Osteoblast (primary cell): ENCODE results near the gene STX8. TPM values are rescaled to one million over a fixed set of nuclear protein-coding genes. Genes with fewer than 3 reads are reported as not detected.

Experiments
- DNase-seq: peaks from one replicate; pipeline ENCODE4 v3.0.0; 2011; ENCODE audit warnings: low spot score, mixed read lengths; ENCODE audit not compliant: insufficient read length; ENCODE audit errors: missing footprints
- H2AFZ ChIP-seq: 2 replicates; pipeline ENCODE4 v1.6.0; 2011; ENCODE audit warnings: mild to moderate bottlenecking, low read length
- H3K27ac ChIP-seq: 2 replicates; pipeline ENCODE4 v1.5.1; 2011; ENCODE audit warnings: mild to moderate bottlenecking, low read depth, low read length, moderate library complexity
- H3K27me3 ChIP-seq: 2 replicates; pipeline ENCODE4 v1.6.0; 2012; ENCODE audit warnings: mild to moderate bottlenecking, control low read depth, inconsistent platforms, low read length, moderate library complexity; ENCODE audit not compliant: insufficient read depth
- H3K36me3 ChIP-seq: 2 replicates; pipeline ENCODE4 v1.5.1; 2011; ENCODE audit warnings: mild to moderate bottlenecking, low read length, control low read depth, moderate library complexity; ENCODE audit not compliant: insufficient read depth
- H3K4me1 ChIP-seq: 2 replicates; pipeline ENCODE4 v1.5.1; 2011; ENCODE audit warnings: mild to moderate bottlenecking, low read length, control low read depth, moderate library complexity; ENCODE audit not compliant: insufficient read depth
- H3K4me2 ChIP-seq: 2 replicates; pipeline ENCODE4 v1.6.0; 2011; ENCODE audit warnings: mild to moderate bottlenecking, low read length; ENCODE audit not compliant: insufficient read depth
- H3K4me3 ChIP-seq: fragments of 200-600 bp; sonication (generic); 3 replicates; pipeline ENCODE4 v1.5.1; 2012; ENCODE audit warnings: mild to moderate bottlenecking, low read length, inconsistent platforms; ENCODE audit not compliant: insufficient read depth
- H3K79me2 ChIP-seq: 2 replicates; pipeline ENCODE4 v1.6.0; 2012; ENCODE audit warnings: mild to moderate bottlenecking, low read length, control low read depth, inconsistent platforms; ENCODE audit not compliant: insufficient read depth
- H3K9me3 ChIP-seq: 2 replicates; pipeline ENCODE4 v1.5.1; 2011; ENCODE audit warnings: low read depth, low read length, control low read depth
- H4K20me1 ChIP-seq: 2 replicates; pipeline ENCODE4 v1.6.0; 2012; ENCODE audit warnings: mild to moderate bottlenecking, low read length, control low read depth; ENCODE audit not compliant: insufficient read depth
- total RNA-seq: library from RNA; depleted of rRNA; stranded (reverse); fragments of >200 nt; gene quantifications from 2 replicates; pipeline ENCODE4 v1.2.3, GENCODE V29; 2012
- TF ChIP-seq, protein P1 (sequence below): IDR thresholded peaks from 2 replicates; pipeline ENCODE4 v1.5.1; 2011; ENCODE audit warnings: mild to moderate bottlenecking, low read depth, low read length, moderate library complexity; ENCODE audit errors: extremely low read depth

STX8 gene
- total RNA-seq, 1 donor = 72.7 TPM

- Histone ChIP-seq H3K79me2 (no peaks in the 10 kb centered on the region), H3K36me3 (no peaks in the 10 kb centered on the region), H3K27me3 (no peaks in the 10 kb centered on the region), H4K20me1 (no peaks in the 10 kb centered on the region), H2AFZ (no peak overlapping the region), H3K4me1 (no peaks in the 10 kb centered on the region), H3K4me2 (no peak overlapping the region), H3K9me3 (peaks cover 4% of the 10 kb centered on the region), H3K27ac (no peak overlapping the region), H3K4me3 (no peak overlapping the region)
- no peak for DNase-seq
- TF ChIP-seq, protein P1, sequence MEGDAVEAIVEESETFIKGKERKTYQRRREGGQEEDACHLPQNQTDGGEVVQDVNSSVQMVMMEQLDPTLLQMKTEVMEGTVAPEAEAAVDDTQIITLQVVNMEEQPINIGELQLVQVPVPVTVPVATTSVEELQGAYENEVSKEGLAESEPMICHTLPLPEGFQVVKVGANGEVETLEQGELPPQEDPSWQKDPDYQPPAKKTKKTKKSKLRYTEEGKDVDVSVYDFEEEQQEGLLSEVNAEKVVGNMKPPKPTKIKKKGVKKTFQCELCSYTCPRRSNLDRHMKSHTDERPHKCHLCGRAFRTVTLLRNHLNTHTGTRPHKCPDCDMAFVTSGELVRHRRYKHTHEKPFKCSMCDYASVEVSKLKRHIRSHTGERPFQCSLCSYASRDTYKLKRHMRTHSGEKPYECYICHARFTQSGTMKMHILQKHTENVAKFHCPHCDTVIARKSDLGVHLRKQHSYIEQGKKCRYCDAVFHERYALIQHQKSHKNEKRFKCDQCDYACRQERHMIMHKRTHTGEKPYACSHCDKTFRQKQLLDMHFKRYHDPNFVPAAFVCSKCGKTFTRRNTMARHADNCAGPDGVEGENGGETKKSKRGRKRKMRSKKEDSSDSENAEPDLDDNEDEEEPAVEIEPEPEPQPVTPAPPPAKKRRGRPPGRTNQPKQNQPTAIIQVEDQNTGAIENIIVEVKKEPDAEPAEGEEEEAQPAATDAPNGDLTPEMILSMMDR = no peak
These were observed 238.8 kb downstream of the STX8 start for GRCh38 chr17:9336817-9337216.

DNA sequence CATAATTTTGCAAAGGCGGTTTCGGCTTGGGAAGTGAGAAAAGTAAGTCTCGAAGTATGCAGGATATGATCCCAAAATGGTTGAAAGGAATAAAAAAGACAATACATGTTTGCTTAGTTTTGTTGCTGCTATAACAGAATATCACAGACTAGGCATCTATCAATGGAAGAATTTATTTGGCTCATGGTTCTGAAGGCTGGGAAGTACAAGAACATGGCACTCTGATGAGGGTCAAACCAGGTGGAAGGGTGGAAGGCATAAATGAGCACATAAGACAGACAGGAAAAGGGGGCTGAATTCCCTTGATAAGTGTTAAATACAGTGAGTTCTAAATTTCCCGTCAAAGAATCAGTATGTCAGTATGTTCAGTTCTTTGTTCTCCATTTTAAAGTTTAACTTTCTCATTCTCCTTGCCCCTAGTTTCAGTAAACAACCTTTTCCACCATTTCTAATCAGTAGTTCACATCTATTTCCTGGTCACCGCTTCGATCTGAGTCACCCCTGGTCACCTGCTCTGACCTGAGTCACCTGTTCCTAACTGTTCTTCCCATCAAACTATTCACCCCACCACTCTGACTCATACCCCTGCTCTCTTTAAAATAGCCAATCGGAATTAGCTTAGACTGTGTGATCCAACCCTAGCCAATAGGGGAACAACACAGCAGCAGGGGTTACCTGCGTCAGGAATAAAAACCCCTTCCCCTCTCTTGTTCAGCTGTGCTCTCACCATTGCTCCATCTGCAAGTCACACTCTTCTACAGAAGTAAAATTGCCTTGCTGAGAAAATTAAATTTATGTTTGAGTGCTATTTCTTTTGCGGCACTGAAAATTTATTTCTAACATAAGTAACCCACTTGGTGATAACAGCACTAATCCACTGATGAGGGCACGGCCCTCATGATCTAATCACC lies 240.8 kb downstream of the STX8 start:
- H3K27me3 ChIP-seq = no peaks in the 10 kb centered on the region
- H3K4me1 ChIP-seq = no peaks in the 10 kb centered on the region
- H4K20me1 ChIP-seq = no peaks in the 10 kb centered on the region
- H2AFZ ChIP-seq = no peak overlapping the region
- no peak overlapping the region for H3K4me3 ChIP-seq
- H3K9me3 ChIP-seq = peaks cover 4% of the 10 kb centered on the region
- no peak overlapping the region for H3K4me2 ChIP-seq
- H3K27ac ChIP-seq = no peak overlapping the region
- DNase-seq = no peak
- no peaks in the 10 kb centered on the region for H3K79me2 ChIP-seq
- H3K36me3 ChIP-seq = no peaks in the 10 kb centered on the region
- TF ChIP-seq, protein P1 = no peak

DNA sequence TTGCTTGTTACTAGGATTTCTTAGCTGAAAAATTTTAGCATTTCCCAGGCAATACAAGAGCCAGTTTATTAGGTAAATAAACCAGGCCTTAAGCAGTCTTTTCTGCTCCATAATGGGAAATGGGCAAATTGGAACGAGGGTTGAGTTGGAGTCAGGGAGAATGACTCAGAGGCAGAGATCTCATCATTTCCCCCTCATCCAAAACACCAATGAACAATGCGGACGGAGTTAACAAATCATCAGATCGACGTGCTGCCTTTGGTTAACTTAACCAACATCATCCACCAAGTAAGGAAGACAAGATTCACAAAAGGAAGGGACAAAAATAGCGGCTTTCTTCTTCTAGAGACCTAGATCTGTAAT lies 243.5 kb downstream of the STX8 start:
- Histone ChIP-seq H3K9me3 (peaks cover 4% of the 10 kb centered on the region), H2AFZ (no peak overlapping the region), H3K36me3 (no peaks in the 10 kb centered on the region), H3K4me3 (no peak overlapping the region), H3K27ac (no peak overlapping the region), H4K20me1 (no peaks in the 10 kb centered on the region), H3K79me2 (no peaks in the 10 kb centered on the region), H3K4me1 (no peaks in the 10 kb centered on the region), H3K4me2 (no peak overlapping the region), H3K27me3 (no peaks in the 10 kb centered on the region)
- TF ChIP-seq, protein P1 = no peak
- DNase-seq = no peak

- Histone ChIP-seq H3K36me3 (no peaks in the 10 kb centered on the region), H3K4me2 (no peak overlapping the region), H3K27ac (no peak overlapping the region), H2AFZ (no peak overlapping the region), H3K4me3 (no peak overlapping the region), H3K27me3 (no peaks in the 10 kb centered on the region), H3K79me2 (no peaks in the 10 kb centered on the region), H3K4me1 (no peaks in the 10 kb centered on the region), H3K9me3 (peaks cover 4% of the 10 kb centered on the region), H4K20me1 (no peaks in the 10 kb centered on the region)
- no peak for DNase-seq
- TF ChIP-seq, protein P1 = no peak
These were observed 244.1 kb downstream of the STX8 start for GRCh38 chr17:9331279-9332131.
